A673 (cell line): ENCODE data around the gene FRY.

Source experiments
- CTCF ChIP-seq: fragments of 300-800, 200-600 bp; sonication (generic); conservative IDR thresholded peaks from 2 replicates; pipeline ENCODE4 v1.5.1; 2017; ENCODE audit warnings: low read depth, mild to moderate bottlenecking, antibody characterized with exemption, low read length, moderate library complexity, mixed read lengths
- EZH2 ChIP-seq: fragments of 200-600 bp; sonication (generic); IDR thresholded peaks from 2 replicates; pipeline ENCODE4 v1.6.1; 2017; ENCODE audit warnings: borderline replicate concordance, low read depth, mild to moderate bottlenecking, mixed read lengths, antibody characterized with exemption, low read length; ENCODE audit not compliant: poor library complexity, severe bottlenecking

GRCh38 chr13:32036126-32036695 lies 4.6 kb downstream of the FRY start:
- TF ChIP-seq EZH2 (no peak), CTCF (no peak)
